Tibial nerve (tissue), 4 donors: ENCODE data around the gene BTG2.

Experiments used
- EP300 ChIP-seq, 2 donors: sonication (generic); formaldehyde crosslinking; IDR thresholded peaks; one replicate each; pipeline ENCODE4 v1.6.1; 2017; ENCODE audit warnings: antibody characterized with exemption in 2 of 2, mild to moderate bottlenecking in 1 of 2
- POLR2A ChIP-seq, 2 donors: fragments of 450-650 bp; IDR thresholded peaks; one replicate each; pipeline ENCODE4 v1.6.1; 2017; ENCODE audit warnings: antibody characterized with exemption in 2 of 2, mild to moderate bottlenecking in 2 of 2, moderate library complexity in 2 of 2
- TF ChIP-seq, protein P1 (sequence below), 5 experiments: fragments of 200-600 bp in 3 of 5; fragments of 450-650 bp in 2 of 5; sonication (generic) in 3 of 5; IDR thresholded peaks; one replicate each; pipeline ENCODE4 v1.5.1; 2016 to 2019; ENCODE audit warnings: antibody characterized with exemption in 5 of 5, mild to moderate bottlenecking in 3 of 5, moderate library complexity in 2 of 5

DNA sequence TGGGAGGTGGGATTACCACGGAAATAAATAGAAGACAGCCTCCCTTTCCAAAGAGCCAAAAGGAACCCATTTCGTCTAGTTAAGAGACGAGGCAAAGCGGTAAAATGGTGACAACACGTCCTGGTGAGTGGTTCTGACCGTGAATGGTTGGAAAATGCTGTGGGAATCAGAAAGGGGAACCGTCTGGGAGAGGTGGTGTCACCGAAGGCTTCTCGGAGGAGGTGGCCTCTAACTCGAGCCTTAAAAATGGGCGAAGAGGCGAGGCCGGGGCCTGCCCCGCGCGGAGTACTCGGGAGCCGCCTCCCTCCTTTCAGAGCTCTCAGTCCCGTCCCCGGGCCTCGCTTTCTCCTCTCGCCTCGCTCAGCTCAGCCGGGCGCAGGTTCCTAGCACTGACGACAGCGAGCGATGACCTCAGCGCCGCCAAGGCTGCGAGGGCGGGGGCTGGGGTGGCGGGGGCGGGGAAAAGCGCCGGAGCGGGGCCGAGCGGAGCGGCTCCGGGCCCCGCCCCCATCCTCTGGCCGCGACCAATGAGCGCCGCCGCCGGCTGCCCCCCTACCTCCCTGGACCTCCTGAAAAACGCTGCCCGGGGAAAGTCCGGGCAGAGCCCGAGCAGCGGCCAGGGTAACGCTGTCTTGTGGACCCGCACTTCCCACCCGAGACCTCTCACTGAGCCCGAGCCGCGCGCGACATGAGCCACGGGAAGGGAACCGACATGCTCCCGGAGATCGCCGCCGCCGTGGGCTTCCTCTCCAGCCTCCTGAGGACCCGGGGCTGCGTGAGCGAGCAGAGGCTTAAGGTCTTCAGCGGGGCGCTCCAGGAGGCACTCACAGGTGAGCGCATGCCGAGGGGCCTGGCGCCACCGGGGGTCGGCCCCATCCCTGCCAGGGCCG is at the start of gene BTG2:
- TF ChIP-seq, protein P1, sequence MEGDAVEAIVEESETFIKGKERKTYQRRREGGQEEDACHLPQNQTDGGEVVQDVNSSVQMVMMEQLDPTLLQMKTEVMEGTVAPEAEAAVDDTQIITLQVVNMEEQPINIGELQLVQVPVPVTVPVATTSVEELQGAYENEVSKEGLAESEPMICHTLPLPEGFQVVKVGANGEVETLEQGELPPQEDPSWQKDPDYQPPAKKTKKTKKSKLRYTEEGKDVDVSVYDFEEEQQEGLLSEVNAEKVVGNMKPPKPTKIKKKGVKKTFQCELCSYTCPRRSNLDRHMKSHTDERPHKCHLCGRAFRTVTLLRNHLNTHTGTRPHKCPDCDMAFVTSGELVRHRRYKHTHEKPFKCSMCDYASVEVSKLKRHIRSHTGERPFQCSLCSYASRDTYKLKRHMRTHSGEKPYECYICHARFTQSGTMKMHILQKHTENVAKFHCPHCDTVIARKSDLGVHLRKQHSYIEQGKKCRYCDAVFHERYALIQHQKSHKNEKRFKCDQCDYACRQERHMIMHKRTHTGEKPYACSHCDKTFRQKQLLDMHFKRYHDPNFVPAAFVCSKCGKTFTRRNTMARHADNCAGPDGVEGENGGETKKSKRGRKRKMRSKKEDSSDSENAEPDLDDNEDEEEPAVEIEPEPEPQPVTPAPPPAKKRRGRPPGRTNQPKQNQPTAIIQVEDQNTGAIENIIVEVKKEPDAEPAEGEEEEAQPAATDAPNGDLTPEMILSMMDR (IDR thresholded peaks at IDR 0.05) = peak in 2 of 5 experiments; percentile 41 to 46
- peak; percentile 23 to 100 for TF ChIP-seq EP300 (IDR thresholded peaks at IDR 0.05)
- TF ChIP-seq POLR2A (IDR thresholded peaks at IDR 0.05) = peak; percentile 99 to 100
